ENCODE data around the gene AUH. TPM values are rescaled to one million over a fixed set of nuclear protein-coding genes. Genes with fewer than 3 reads are reported as not detected.

AUH gene
- total and polyA plus RNA-seq, 4 experiments from 2014 or later = 9.9 to 25.2 (median 20.7) TPM

GRCh38 chr9:91179237-91180138 lies 182.2 kb downstream of the AUH start:
- no peak for DNase-seq
- Mint-ChIP-seq H3K27me3 (no peaks in the 10 kb centered on the region), H3K27ac (no peak overlapping the region), H3K9me3 (no peaks in the 10 kb centered on the region), H3K4me3 (no peak overlapping the region), H3K36me3 (no peaks in the 10 kb centered on the region), H3K4me1 (peaks cover 16 to 34% (median 22%) of the 10 kb centered on the region in 4 donors)
- Histone ChIP-seq H3K9me3 (ENCODE audit: control insufficient read depth in 1 of 2, low read length in 2 of 2) (no peaks in the 10 kb centered on the region), H3K27ac (ENCODE audit: low read depth, low read length) (no peak overlapping the region), H3K36me3 (ENCODE audit: insufficient read depth, low read length) (no peaks in the 10 kb centered on the region), H3K27me3 (ENCODE audit: insufficient read depth, low read length) (no peaks in the 10 kb centered on the region), H3K4me3 (ENCODE audit: low read length in 2 of 2) (no peak overlapping the region), H3K4me1 (ENCODE audit: insufficient read depth, low read length) (peaks cover 23% of the 10 kb centered on the region)
- ChIA-PET POLR2A (ENCODE audit: partially characterized antibody) (no interaction called here), CTCF (ENCODE audit: partially characterized antibody) (no interaction called here)
- intact Hi-C loops (cut with micrococcal nuclease) = no loop called here

- Histone ChIP-seq H3K9me3 (ENCODE audit: control insufficient read depth in 1 of 2, low read length in 2 of 2) (no peaks in the 10 kb centered on the region), H3K27me3 (ENCODE audit: insufficient read depth, low read length) (no peaks in the 10 kb centered on the region), H3K4me1 (ENCODE audit: insufficient read depth, low read length) (peaks cover 29% of the 10 kb centered on the region), H3K27ac (ENCODE audit: low read depth, low read length) (no peak overlapping the region), H3K36me3 (ENCODE audit: insufficient read depth, low read length) (no peaks in the 10 kb centered on the region), H3K4me3 (ENCODE audit: low read length in 2 of 2) (no peak overlapping the region)
- H3K9me3 Mint-ChIP-seq = no peaks in the 10 kb centered on the region
- peak overlapping the region in 1 of 7 donors; percentile 85 for H3K27ac Mint-ChIP-seq
- H3K4me3 Mint-ChIP-seq = peak overlapping the region in 4 of 8 donors; percentile 55 to 72 (median 59)
- POLR2A ChIA-PET (ENCODE audit: partially characterized antibody) = interaction anchor here (1.6 kb wide), 1 partner anchor 27 kb away, joined by 4 read pairs; no protein-coding TSS in a partner anchor
- no peaks in the 10 kb centered on the region for H3K27me3 Mint-ChIP-seq
- no peaks in the 10 kb centered on the region for H3K36me3 Mint-ChIP-seq
- peaks cover 23 to 41% (median 28%) of the 10 kb centered on the region in 4 donors for H3K4me1 Mint-ChIP-seq
- CTCF ChIA-PET (ENCODE audit: partially characterized antibody) = interaction anchor here (1.4 kb wide), 1 partner anchor 8 kb away, joined by 4 read pairs; no protein-coding TSS in a partner anchor
- intact Hi-C loops (cut with micrococcal nuclease) = no loop called here
- no peak for DNase-seq
Measured at GRCh38 chr9:91178281-91179236, 183.2 kb downstream of the AUH start.

DNA sequence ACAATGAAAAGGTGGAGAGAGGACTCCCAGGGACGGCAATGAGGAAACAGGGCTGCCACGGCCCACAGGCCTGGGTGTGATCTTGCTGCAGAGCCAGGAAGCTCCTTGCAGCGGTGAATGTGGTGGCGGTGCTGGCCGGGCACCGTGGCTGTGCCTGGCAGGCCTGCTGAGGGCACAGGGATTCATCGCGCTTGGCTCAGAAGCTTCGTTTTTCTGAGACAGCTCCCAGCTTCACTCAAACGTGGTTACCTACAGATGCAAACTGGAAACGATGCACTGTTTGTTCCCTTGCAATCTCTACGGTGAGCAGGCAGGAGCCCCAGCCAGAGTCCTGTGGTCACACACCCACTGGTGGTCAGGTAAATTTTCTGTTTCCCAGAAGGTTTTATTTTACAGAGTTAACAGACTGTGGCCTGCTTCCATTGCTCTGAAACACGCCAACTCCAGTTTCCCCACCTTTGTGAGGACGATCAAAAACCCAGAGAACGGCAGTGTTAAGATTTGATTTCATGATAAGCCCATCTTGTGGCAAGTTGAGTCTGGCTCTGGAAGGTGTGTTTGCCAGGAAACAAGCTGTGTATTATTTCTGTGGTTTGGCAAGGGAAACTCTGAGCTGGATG lies 183.9 kb downstream of the AUH start:
- no peak overlapping the region for H3K4me3 ChIP-seq (ENCODE audit: low read length in 2 of 2)
- DNase-seq = no peak
- POLR2A ChIA-PET (ENCODE audit: partially characterized antibody) = interaction anchor here (1.6 kb wide), 1 partner anchor 26 kb away, joined by 4 read pairs; no protein-coding TSS in a partner anchor
- peaks cover 29% of the 10 kb centered on the region for H3K4me1 ChIP-seq (ENCODE audit: insufficient read depth, low read length)
- Mint-ChIP-seq H3K27me3 (no peaks in the 10 kb centered on the region), H3K4me1 (peaks cover 23 to 41% (median 29%) of the 10 kb centered on the region in 4 donors), H3K27ac (peak overlapping the region in 3 of 7 donors; percentile 48 to 85 (median 54)), H3K36me3 (no peaks in the 10 kb centered on the region), H3K4me3 (peak overlapping the region in 6 of 8 donors; percentile 52 to 72 (median 59)), H3K9me3 (peaks cover 0 to 2% (median 0%) of the 10 kb centered on the region in 8 donors)
- H3K27me3 ChIP-seq (ENCODE audit: insufficient read depth, low read length) = no peaks in the 10 kb centered on the region
- no peaks in the 10 kb centered on the region for H3K9me3 ChIP-seq (ENCODE audit: control insufficient read depth in 1 of 2, low read length in 2 of 2)
- H3K27ac ChIP-seq (ENCODE audit: low read depth, low read length) = no peak overlapping the region
- intact Hi-C loops (cut with micrococcal nuclease) = no loop called here
- H3K36me3 ChIP-seq (ENCODE audit: insufficient read depth, low read length) = no peaks in the 10 kb centered on the region
- CTCF ChIA-PET (ENCODE audit: partially characterized antibody) = interaction anchor here (1.4 kb wide), 1 partner anchor 9 kb away, joined by 4 read pairs; no protein-coding TSS in a partner anchor

DNA sequence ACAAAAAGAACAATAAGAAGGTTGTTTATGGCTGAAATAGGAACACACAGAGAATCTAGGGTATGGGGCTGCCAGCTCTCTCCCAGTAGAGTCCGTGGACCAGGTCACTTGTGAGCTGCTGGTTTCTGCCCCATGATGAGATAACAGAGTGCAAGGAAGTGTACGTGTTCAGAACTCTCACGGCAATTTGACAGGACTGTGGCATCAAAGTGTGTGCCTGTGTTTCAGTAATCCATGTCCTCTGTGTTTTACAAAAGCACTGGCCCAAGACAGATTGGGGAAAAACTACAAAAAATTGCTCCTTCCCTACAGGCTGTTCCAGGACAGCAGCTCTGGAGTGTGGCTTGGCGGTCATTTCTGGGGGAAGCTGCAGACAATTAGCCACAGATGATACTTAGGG lies 184.6 kb downstream of the AUH start:
- Mint-ChIP-seq H3K27me3 (no peaks in the 10 kb centered on the region), H3K27ac (peak overlapping the region in 2 of 7 donors; percentile 18 to 54), H3K4me3 (peak overlapping the region in 5 of 8 donors; percentile 3 to 61 (median 55)), H3K36me3 (peaks cover 0 to under 1% of the 10 kb centered on the region in 2 donors), H3K4me1 (peaks cover 23 to 41% (median 29%) of the 10 kb centered on the region in 4 donors), H3K9me3 (peaks cover 0 to 8% (median 4%) of the 10 kb centered on the region in 8 donors)
- H3K27ac ChIP-seq (ENCODE audit: low read depth, low read length) = no peak overlapping the region
- ChIA-PET POLR2A (ENCODE audit: partially characterized antibody) (interaction anchor here (1.6 kb wide), 1 partner anchor 26 kb away, joined by 4 read pairs; no protein-coding TSS in a partner anchor), CTCF (ENCODE audit: partially characterized antibody) (interaction anchor here (1.4 kb wide), 1 partner anchor 10 kb away, joined by 4 read pairs; no protein-coding TSS in a partner anchor)
- no peaks in the 10 kb centered on the region for H3K9me3 ChIP-seq (ENCODE audit: control insufficient read depth in 1 of 2, low read length in 2 of 2)
- DNase-seq = no peak
- intact Hi-C loops (cut with micrococcal nuclease) = no loop called here
- H3K4me1 ChIP-seq (ENCODE audit: insufficient read depth, low read length) = peaks cover 29% of the 10 kb centered on the region
- H3K36me3 ChIP-seq (ENCODE audit: insufficient read depth, low read length) = no peaks in the 10 kb centered on the region
- H3K27me3 ChIP-seq (ENCODE audit: insufficient read depth, low read length) = no peaks in the 10 kb centered on the region
- H3K4me3 ChIP-seq (ENCODE audit: low read length in 2 of 2) = no peak overlapping the region

DNA sequence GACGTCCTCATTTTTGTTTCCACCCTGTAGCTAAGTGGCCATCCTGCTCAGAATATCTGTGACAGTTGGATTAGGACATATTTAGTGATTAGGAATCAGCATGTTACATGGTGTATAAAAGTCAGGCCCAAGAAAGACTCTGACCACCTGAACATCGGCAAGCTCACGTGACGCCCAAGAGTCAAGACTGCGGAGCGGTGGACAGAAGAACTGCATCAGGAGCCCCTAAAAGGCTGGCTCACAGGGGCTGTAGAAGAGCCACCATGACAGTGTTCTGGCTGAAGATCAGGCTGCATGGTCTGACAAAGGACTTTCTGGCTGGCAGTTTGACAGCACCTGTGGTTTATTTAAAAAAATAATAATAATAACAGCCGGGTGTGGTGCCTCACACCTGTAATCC lies 185.3 kb downstream of the AUH start:
- POLR2A ChIA-PET (ENCODE audit: partially characterized antibody) = interaction anchor here (1.6 kb wide), 1 partner anchor 25 kb away, joined by 4 read pairs; no protein-coding TSS in a partner anchor
- Mint-ChIP-seq H3K27me3 (no peaks in the 10 kb centered on the region), H3K27ac (peak overlapping the region in 1 of 7 donors; percentile 18), H3K4me1 (peaks cover 23 to 41% (median 29%) of the 10 kb centered on the region in 4 donors), H3K36me3 (peaks cover 0 to 6% of the 10 kb centered on the region in 2 donors), H3K4me3 (no peak overlapping the region), H3K9me3 (peaks cover 0 to 14% (median 10%) of the 10 kb centered on the region in 8 donors)
- CTCF ChIA-PET (ENCODE audit: partially characterized antibody) = no interaction called here
- no peak overlapping the region for H3K27ac ChIP-seq (ENCODE audit: low read depth, low read length)
- H3K4me1 ChIP-seq (ENCODE audit: insufficient read depth, low read length) = peaks cover 29% of the 10 kb centered on the region
- no peaks in the 10 kb centered on the region for H3K9me3 ChIP-seq (ENCODE audit: control insufficient read depth in 1 of 2, low read length in 2 of 2)
- no peak overlapping the region for H3K4me3 ChIP-seq (ENCODE audit: low read length in 2 of 2)
- DNase-seq = no peak
- intact Hi-C loops (cut with micrococcal nuclease) = no loop called here
- H3K36me3 ChIP-seq (ENCODE audit: insufficient read depth, low read length) = no peaks in the 10 kb centered on the region
- H3K27me3 ChIP-seq (ENCODE audit: insufficient read depth, low read length) = no peaks in the 10 kb centered on the region

GRCh38 chr9:91174772-91175171 lies 186.9 kb downstream of the AUH start:
- Histone ChIP-seq H3K27ac (ENCODE audit: low read depth, low read length) (no peak overlapping the region), H3K4me3 (ENCODE audit: low read length in 2 of 2) (no peak overlapping the region), H3K36me3 (ENCODE audit: insufficient read depth, low read length) (no peaks in the 10 kb centered on the region), H3K4me1 (ENCODE audit: insufficient read depth, low read length) (peaks cover 29% of the 10 kb centered on the region), H3K27me3 (ENCODE audit: insufficient read depth, low read length) (no peaks in the 10 kb centered on the region), H3K9me3 (ENCODE audit: control insufficient read depth in 1 of 2, low read length in 2 of 2) (peaks cover 0 to 4% of the 10 kb centered on the region in 2 donors)
- peaks cover 0 to 27% (median 21%) of the 10 kb centered on the region in 8 donors for H3K9me3 Mint-ChIP-seq
- H3K4me1 Mint-ChIP-seq = peaks cover 23 to 41% (median 29%) of the 10 kb centered on the region in 4 donors
- peak overlapping the region in 3 of 7 donors; percentile 9 to 57 (median 11) for H3K27ac Mint-ChIP-seq
- no peaks in the 10 kb centered on the region for H3K27me3 Mint-ChIP-seq
- peak overlapping the region; percentile 37 to 84 (median 55) for H3K4me3 Mint-ChIP-seq
- DNase-seq = peak in 4 of 5 donors; percentile 21 to 30 (median 24)
- peaks cover 6% of the 10 kb centered on the region in 2 donors for H3K36me3 Mint-ChIP-seq
- intact Hi-C loops (cut with micrococcal nuclease) = loop anchor here (2.0 kb wide), 1 partner anchor 74 kb away; no protein-coding TSS in a partner anchor
- ChIA-PET CTCF (ENCODE audit: partially characterized antibody) (interaction anchor here (0.5 kb wide), 1 partner anchor 245 kb away, joined by 3 read pairs; no protein-coding TSS in a partner anchor), POLR2A (ENCODE audit: partially characterized antibody) (interaction anchor here (1.0 to 1.5 kb wide), 5 partner anchors 9 to 75 kb away, joined by 3 to 5 read pairs (median 3); no protein-coding TSS in a partner anchor)

All from CD4-positive, alpha-beta memory T cell (primary cell).